Measurements from ENCODE around the gene MZB1. TPM values are rescaled to one million over a fixed set of nuclear protein-coding genes. Genes with fewer than 3 reads are reported as not detected.
A peak's percentile ranks its signal among the peaks of the same experiment; 100 is the strongest.

Gene MZB1
- total and polyA plus RNA-seq, 2 of the 13 experiments (the other 11 are each of a cell fraction or from before 2014, with no cell fraction given), result 0.31 to 0.40 TPM

DNA sequence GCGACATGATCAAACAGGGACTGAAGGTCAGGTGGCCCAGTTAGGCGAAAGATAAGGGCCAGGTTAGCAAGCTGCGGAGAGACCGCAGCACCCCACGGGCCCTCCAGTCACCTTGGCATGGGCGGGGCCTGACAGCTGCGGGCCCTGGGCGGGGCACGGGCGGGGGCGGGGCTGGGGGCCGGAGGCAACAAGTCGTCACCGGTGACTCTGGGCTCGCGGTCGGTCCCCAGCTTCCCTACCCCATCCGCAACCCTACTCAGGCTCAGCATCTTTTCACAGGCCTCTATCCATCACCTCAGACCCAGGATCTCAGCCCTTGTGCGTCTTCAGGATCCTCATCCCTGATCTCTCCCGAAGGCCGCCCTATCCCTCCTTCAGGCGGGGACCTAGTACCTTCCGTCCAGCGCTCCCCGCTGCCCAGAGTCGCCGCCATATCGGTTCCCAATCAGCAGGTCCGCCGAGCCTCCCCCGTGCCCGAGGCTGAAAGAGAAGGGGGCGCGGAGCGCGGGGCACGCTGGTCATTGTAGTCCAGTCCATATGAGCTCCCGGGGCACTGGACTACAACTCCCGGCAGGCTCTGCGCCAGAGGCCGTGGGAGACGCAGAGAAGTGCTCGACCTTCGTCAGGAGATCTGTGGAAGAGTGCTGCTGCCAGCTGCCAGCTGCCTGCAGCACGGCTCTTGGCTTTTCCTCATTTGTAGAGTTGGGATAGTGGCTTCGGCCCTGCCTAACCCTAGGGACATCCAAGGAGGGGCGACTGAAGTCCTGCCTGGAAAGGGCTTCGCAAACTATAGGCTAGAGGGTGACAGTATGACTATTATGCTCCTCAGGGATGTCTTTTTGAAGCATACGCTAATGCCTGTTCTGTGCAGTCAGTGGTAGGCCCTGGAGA, 49.5 kb upstream of the MZB1 start, which contains the start of gene DNAJC18 (continued):
- no peak for TF ChIP-seq ZNF550 (CRISPR knock-in tag; IDR thresholded peaks at IDR 0.05; ENCODE audit: borderline replicate concordance)
- TF ChIP-seq RNF2 (conservative IDR thresholded peaks at IDR 0.05; ENCODE audit: low read depth), result no peak
- no peak for TF ChIP-seq MAFK (conservative IDR thresholded peaks at IDR 0.05 in 1 of 2, IDR thresholded peaks at IDR 0.05 in 1 of 2; ENCODE audit: low read length in 2 of 2)
- TF ChIP-seq ATF3 (CRISPR knock-in tag; IDR thresholded peaks at IDR 0.05), result no peak; the same call in 1 of the 2 replicates
- peak; percentile 55 to 71; a peak in 3 of 4 replicates for TF ChIP-seq HMGXB4 (CRISPR knock-in tag; IDR thresholded peaks at IDR 0.05; ENCODE audit: borderline replicate concordance in 1 of 2, low read depth in 1 of 2)
- TF ChIP-seq ZFP41 (CRISPR knock-in tag; IDR thresholded peaks at IDR 0.05; ENCODE audit: borderline replicate concordance), result no peak
- no peak for TF ChIP-seq ZBTB7A (CRISPR knock-in tag; IDR thresholded peaks at IDR 0.05)
- no peak for TF ChIP-seq ZBTB38 (CRISPR knock-in tag; IDR thresholded peaks at IDR 0.05)
- no peak for TF ChIP-seq PPARG (CRISPR knock-in tag; conservative IDR thresholded peaks at IDR 0.05)
- TF ChIP-seq ATAD3A (CRISPR knock-in tag; IDR thresholded peaks at IDR 0.05), result no peak
- no peak for TF ChIP-seq CENPX (CRISPR knock-in tag; IDR thresholded peaks at IDR 0.05)
- TF ChIP-seq, protein P1, sequence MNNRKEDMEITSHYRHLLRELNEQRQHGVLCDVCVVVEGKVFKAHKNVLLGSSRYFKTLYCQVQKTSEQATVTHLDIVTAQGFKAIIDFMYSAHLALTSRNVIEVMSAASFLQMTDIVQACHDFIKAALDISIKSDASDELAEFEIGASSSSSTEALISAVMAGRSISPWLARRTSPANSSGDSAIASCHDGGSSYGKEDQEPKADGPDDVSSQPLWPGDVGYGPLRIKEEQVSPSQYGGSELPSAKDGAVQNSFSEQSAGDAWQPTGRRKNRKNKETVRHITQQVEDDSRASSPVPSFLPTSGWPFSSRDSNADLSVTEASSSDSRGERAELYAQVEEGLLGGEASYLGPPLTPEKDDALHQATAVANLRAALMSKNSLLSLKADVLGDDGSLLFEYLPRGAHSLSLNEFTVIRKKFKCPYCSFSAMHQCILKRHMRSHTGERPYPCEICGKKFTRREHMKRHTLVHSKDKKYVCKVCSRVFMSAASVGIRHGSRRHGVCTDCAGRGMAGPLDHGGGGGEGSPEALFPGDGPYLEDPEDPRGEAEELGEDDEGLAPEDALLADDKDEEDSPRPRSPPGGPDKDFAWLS (CRISPR knock-in tag; IDR thresholded peaks at IDR 0.05; ENCODE audit: borderline replicate concordance), result no peak
- peak; percentile 56; the same call in 1 of the 2 replicates for TF ChIP-seq ZNF607 (CRISPR knock-in tag; IDR thresholded peaks at IDR 0.05; ENCODE audit: borderline replicate concordance)
- no peak for TF ChIP-seq ZNF234 (CRISPR knock-in tag; conservative IDR thresholded peaks at IDR 0.05)
- no peak for TF ChIP-seq SMAD9 (CRISPR knock-in tag; IDR thresholded peaks at IDR 0.05)
- TF ChIP-seq POLR2A (IDR thresholded peaks at IDR 0.05; ENCODE audit: insufficient read depth in 1 of 2, low read depth in 2 of 2, low read length in 2 of 2), result peak; percentile 35 to 80; a peak in 3 of 4 replicates
- peak; percentile 86 for TF ChIP-seq GABPB1 (CRISPR knock-in tag; IDR thresholded peaks at IDR 0.05)
- TF ChIP-seq, protein P2, sequence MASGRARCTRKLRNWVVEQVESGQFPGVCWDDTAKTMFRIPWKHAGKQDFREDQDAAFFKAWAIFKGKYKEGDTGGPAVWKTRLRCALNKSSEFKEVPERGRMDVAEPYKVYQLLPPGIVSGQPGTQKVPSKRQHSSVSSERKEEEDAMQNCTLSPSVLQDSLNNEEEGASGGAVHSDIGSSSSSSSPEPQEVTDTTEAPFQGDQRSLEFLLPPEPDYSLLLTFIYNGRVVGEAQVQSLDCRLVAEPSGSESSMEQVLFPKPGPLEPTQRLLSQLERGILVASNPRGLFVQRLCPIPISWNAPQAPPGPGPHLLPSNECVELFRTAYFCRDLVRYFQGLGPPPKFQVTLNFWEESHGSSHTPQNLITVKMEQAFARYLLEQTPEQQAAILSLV (CRISPR knock-in tag; IDR thresholded peaks at IDR 0.05; ENCODE audit: borderline replicate concordance), result peak; percentile 28; the same call in 1 of the 2 replicates
- TF ChIP-seq, protein P3, sequence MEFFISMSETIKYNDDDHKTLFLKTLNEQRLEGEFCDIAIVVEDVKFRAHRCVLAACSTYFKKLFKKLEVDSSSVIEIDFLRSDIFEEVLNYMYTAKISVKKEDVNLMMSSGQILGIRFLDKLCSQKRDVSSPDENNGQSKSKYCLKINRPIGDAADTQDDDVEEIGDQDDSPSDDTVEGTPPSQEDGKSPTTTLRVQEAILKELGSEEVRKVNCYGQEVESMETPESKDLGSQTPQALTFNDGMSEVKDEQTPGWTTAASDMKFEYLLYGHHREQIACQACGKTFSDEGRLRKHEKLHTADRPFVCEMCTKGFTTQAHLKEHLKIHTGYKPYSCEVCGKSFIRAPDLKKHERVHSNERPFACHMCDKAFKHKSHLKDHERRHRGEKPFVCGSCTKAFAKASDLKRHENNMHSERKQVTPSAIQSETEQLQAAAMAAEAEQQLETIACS (CRISPR knock-in tag; IDR thresholded peaks at IDR 0.05), result no peak
- no peak for TF ChIP-seq U2AF2 (IDR thresholded peaks at IDR 0.05; ENCODE audit: low read depth, low read length)
- no peak for TF ChIP-seq CHD4 (IDR thresholded peaks at IDR 0.05; ENCODE audit: borderline replicate concordance, low read length)
- peak; percentile 24; the same call in 1 of the 2 replicates for TF ChIP-seq NCOA2 (CRISPR knock-in tag; IDR thresholded peaks at IDR 0.05)
